HEK293T (cell line): ENCODE measurements around the gene SLC44A3.
"Not testable (repeated sequence)": the region's sequence is repeated elsewhere in the genome, so short reads cannot be mapped to it uniquely, and the experiment has no call there.

Experiments
- CTCF ChIA-PET: fragments of 350-600 bp; formaldehyde crosslinking; extraction: SDS; loops from one replicate; lab custom pipeline; 2021; ENCODE audit warnings: antibody characterized with exemption, inconsistent platforms; lab: Yijun Ruan, JAX
- POLR2A ChIA-PET: fragments of 350-600 bp; formaldehyde crosslinking; extraction: SDS; loops from one replicate; lab custom pipeline; 2020; ENCODE audit warnings: antibody characterized with exemption, inconsistent platforms; lab: Yijun Ruan, JAX
- DNase-seq: peaks from one replicate; pipeline ENCODE4 v3.0.0; 2012; ENCODE audit warnings: mixed read lengths; ENCODE audit errors: extremely low spot score
- ARNT ChIP-seq: fragments of 450-650 bp; IDR thresholded peaks from 2 replicates; pipeline ENCODE4 v1.6.1; 2017; ENCODE audit warnings: mild to moderate bottlenecking
- BHLHE40 ChIP-seq: fragments of 450-650 bp; IDR thresholded peaks from 2 replicates; pipeline ENCODE4 v1.6.1; 2016; ENCODE audit warnings: mild to moderate bottlenecking, moderate library complexity, borderline replicate concordance
- CTBP1 ChIP-seq: fragments of 450-650 bp; IDR thresholded peaks from 2 replicates; pipeline ENCODE4 v1.6.1; 2016; ENCODE audit warnings: borderline replicate concordance
- ELF4 ChIP-seq: fragments of 450-650 bp; IDR thresholded peaks from 2 replicates; pipeline ENCODE4 v1.6.1; 2017; ENCODE audit warnings: antibody characterized with exemption
- FOXA1 ChIP-seq: fragments of 450-650 bp; IDR thresholded peaks from 2 replicates; pipeline ENCODE4 v1.6.1; 2016; ENCODE audit warnings: mild to moderate bottlenecking
- FOXK2 ChIP-seq: fragments of 450-650 bp; IDR thresholded peaks from 2 replicates; pipeline ENCODE4 v1.6.1; 2016; ENCODE audit warnings: mild to moderate bottlenecking
- FOXM1 ChIP-seq: fragments of 450-650 bp; IDR thresholded peaks from 2 replicates; pipeline ENCODE4 v1.6.1; 2017; ENCODE audit warnings: mild to moderate bottlenecking, borderline replicate concordance
- HDGF ChIP-seq: fragments of 450-650 bp; IDR thresholded peaks from 2 replicates; pipeline ENCODE4 v1.6.1; 2017; ENCODE audit warnings: antibody characterized with exemption, borderline replicate concordance
- L3MBTL2 ChIP-seq: fragments of 450-650 bp; conservative IDR thresholded peaks from 2 replicates; pipeline ENCODE4 v1.6.1; 2016; ENCODE audit warnings: mild to moderate bottlenecking
- LEF1 ChIP-seq: fragments of 450-650 bp; IDR thresholded peaks from 2 replicates; pipeline ENCODE4 v1.6.1; 2017; ENCODE audit warnings: mild to moderate bottlenecking, borderline replicate concordance
- NFRKB ChIP-seq: fragments of 450-650 bp; IDR thresholded peaks from 2 replicates; pipeline ENCODE4 v1.6.1; 2016; ENCODE audit warnings: mild to moderate bottlenecking, moderate library complexity
- SP1 ChIP-seq: fragments of 450-650 bp; IDR thresholded peaks from 2 replicates; pipeline ENCODE4 v1.6.1; 2017
- SUZ12 ChIP-seq: fragments of 450-650 bp; IDR thresholded peaks from 2 replicates; pipeline ENCODE4 v1.6.1; 2016; ENCODE audit warnings: mild to moderate bottlenecking
- TARDBP ChIP-seq: fragments of 450-650 bp; IDR thresholded peaks from 2 replicates; pipeline ENCODE4 v1.6.1; 2016
- ZNF384 ChIP-seq: fragments of 450-650 bp; IDR thresholded peaks from 2 replicates; pipeline ENCODE4 v1.6.1; 2016
- TF ChIP-seq, protein P1 (sequence below): fragments of 450-650 bp; IDR thresholded peaks from 2 replicates; pipeline ENCODE4 v1.6.1; 2016

The SLC44A3 gene

DNA sequence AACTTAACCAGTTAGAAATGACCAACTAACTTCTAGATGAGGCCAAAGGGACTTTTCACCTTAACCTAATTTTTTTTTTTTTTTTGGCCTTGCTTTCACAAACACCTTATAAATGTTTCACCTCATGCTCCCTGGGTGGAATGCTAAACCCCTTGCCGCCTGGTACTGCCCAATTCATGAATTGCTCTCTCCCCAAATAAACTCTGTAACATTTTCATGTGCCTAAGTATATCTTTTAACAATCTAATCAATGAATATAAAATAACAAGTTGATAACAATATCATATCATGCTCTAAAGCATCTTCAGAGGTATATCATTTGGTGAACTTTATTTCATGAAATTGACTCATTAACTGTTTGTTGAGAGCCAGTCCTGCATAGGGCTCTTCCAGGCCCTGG lies 117.7 kb downstream of the SLC44A3 start:
- POLR2A ChIA-PET, result no interaction called here
- TF ChIP-seq TARDBP, result no peak
- TF ChIP-seq LEF1, result no peak
- no peak for TF ChIP-seq FOXA1
- TF ChIP-seq L3MBTL2, result no peak
- no peak for DNase-seq
- CTCF ChIA-PET, result no interaction called here

DNA sequence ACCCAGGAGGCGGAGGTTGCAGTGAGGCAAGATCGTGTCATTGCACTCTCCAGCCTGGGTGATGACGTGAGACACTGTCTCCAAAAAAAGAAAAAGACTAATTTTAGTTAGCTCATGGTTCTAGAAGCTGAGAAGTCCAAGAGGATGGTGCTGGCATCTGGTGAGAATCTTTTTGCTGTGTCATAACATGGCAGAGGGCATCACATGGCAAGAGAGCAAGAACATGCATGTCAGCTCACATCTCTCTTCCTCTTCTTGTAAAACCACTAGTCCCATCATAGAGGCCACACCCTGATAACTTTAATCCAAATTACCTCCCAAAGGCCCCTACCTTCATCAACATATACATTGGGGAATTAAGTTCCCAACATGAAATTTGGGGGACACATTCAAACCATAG lies 120.6 kb downstream of the SLC44A3 start:
- DNase-seq, result no peak
- CTCF ChIA-PET, result interaction anchor here (0.6 kb wide), 1 partner anchor 20 kb away, joined by 3 read pairs; no protein-coding TSS in a partner anchor
- POLR2A ChIA-PET, result interaction anchor here (0.6 kb wide), 1 partner anchor 38 kb away, joined by 3 read pairs; no protein-coding TSS in a partner anchor
- TF ChIP-seq, protein P1, sequence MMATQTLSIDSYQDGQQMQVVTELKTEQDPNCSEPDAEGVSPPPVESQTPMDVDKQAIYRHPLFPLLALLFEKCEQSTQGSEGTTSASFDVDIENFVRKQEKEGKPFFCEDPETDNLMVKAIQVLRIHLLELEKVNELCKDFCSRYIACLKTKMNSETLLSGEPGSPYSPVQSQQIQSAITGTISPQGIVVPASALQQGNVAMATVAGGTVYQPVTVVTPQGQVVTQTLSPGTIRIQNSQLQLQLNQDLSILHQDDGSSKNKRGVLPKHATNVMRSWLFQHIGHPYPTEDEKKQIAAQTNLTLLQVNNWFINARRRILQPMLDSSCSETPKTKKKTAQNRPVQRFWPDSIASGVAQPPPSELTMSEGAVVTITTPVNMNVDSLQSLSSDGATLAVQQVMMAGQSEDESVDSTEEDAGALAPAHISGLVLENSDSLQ, result no peak
- TF ChIP-seq FOXM1 (no peak), HDGF (no peak), ARNT (no peak), TARDBP (no peak), FOXK2 (no peak), ZNF384 (no peak), SUZ12 (no peak), CTBP1 (no peak), FOXA1 (no peak), NFRKB (no peak), SP1 (no peak), BHLHE40 (no peak)

DNA sequence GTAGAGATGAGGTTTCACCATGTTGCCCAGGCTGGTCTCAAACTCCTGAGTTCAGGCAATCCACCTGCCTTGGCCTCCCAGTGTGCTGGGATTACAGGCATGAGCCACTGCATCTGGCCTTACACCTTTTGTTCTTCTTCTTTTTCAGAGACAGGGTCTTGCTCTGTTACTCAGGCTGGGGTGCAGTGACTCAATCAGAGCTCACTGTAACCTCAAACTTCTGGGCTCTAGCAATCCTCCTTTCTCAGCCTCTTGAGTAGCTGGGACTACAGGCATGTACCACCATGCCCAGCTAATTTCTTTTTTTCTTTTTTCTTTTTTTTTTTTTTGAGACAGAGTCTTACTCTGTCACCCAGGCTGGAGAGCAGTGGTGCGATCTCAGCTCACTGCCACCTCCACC lies 121.3 kb downstream of the SLC44A3 start:
- DNase-seq, CTCF ChIA-PET, POLR2A ChIA-PET: not testable (repeated sequence)

DNA sequence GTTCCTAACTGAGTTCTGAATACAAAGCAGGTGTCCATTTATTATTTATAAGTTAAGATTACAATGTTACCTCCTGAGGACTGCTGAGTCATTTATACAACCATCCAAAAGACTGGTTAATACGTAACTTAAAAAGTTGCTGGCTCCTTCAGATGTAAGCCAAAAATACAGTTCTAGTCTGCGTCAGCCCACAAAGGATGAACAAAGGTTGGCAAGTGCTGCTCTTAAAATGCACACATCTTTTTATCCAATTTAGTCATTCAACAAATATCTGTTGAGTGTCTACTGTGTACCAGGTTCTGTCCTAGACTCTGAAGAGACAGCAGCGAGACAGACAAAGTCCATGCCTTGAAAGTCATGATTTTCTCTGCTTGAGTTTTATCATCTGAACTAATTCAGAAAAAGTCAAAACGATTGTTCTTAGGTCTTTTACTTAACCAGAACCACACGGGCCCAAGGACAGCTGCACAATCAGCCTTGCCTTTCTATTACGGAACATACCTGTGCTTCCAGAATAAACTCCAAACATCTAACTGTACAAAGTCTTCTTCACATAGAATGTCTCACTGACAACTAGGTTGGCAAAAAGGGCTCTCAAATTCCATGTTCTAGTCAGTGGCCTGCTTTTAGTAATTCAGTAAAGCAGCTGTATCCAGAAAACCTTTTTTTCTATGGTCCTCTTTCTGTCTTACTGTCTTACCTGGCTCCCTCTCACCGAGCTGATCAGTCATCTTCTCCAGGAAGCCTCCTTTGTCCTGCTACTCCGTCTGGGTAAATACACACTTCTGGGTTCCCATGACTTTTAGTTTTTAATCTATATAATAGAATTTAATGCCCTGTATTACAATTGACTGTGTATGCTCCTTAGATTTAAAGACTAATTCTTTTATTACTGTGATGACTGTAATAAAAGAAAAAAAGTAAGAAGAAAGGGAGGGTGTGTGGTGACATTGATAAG lies 122.3 kb downstream of the SLC44A3 start:
- DNase-seq, result no peak
- ChIA-PET CTCF (no interaction called here), POLR2A (no interaction called here)
- TF ChIP-seq HDGF (no peak), ZNF384 (no peak), TARDBP (no peak), BHLHE40 (no peak), ARNT (no peak), LEF1 (no peak), L3MBTL2 (no peak), NFRKB (no peak), FOXA1 (no peak), FOXM1 (no peak), ELF4 (no peak), FOXK2 (no peak), SP1 (no peak)
- TF ChIP-seq, protein P1, result no peak
